ENCODE measurements around the gene GAB2. TPM values are rescaled to one million over a fixed set of nuclear protein-coding genes. Genes with fewer than 3 reads are reported as not detected.

GAB2 gene
- polyA plus RNA-seq, 2 of the 4 experiments (the other 2 are of a cell fraction), result 2.8 to 4.7 TPM

GRCh38 chr11:78419327-78419726 is 1.7 kb upstream of the GAB2 start:
- Histone ChIP-seq H3K9me3 (no peaks in the 10 kb centered on the region), H3K27ac (peak overlapping the region in 1 of 2 experiments; percentile 78; a peak in 2 of 6 replicates), H3K4me1 (peaks cover 36% of the 10 kb centered on the region), H3K4me2 (peak overlapping the region; percentile 82), H3K4me3 (no peak overlapping the region)
- 15% methylated on average over 5 of the region's 5 CpGs for WGBS (ENCODE audit: missing lambda C conversion rate)
- DNase-seq (ENCODE audit: low read depth in 1 of 2, low spot score in 1 of 2) (peak; percentile 24 to 71), ATAC-seq (peak; percentile 24 to 39), FAIRE-seq (no peak)
- POLR2A ChIA-PET, result interaction anchor here (0.9 to 3.1 kb wide), 2 partner anchors 156 to 280 kb away, joined by 3 to 8 read pairs; partner anchors contain the start of gene ALG8
- CTCF ChIA-PET, result interaction anchor here (0.6 to 5.9 kb wide), 8 partner anchors 11 to 197 kb away, joined by 3 to 63 read pairs (median 4); partner anchors contain the start of gene NARS2
- TF ChIP-seq FOSL2 (IDR thresholded peaks at IDR 0.05) (0 out of 2 replicates have a peak, but pooled peaks have one; percentile 5), FOSL2 (CRISPR knock-in tag; IDR thresholded peaks at IDR 0.05) (peak; percentile 53), CBX2 (IDR thresholded peaks at IDR 0.05; ENCODE audit: borderline replicate concordance, low read depth) (no peak), ATOH8 (CRISPR knock-in tag; IDR thresholded peaks at IDR 0.05; ENCODE audit: low read depth) (no peak), CHD4 (IDR thresholded peaks at IDR 0.05; ENCODE audit: borderline replicate concordance) (no peak), HOXB5 (CRISPR knock-in tag; IDR thresholded peaks at IDR 0.05) (no peak), EP300 (IDR thresholded peaks at IDR 0.05) (no peak; a peak in 1 of 5 replicates), TFCP2L1 (CRISPR knock-in tag; IDR thresholded peaks at IDR 0.05) (no peak), CBX8 (IDR thresholded peaks at IDR 0.05) (no peak), TP53 (CRISPR knock-in tag; IDR thresholded peaks at IDR 0.05) (no peak), PBX3 (IDR thresholded peaks at IDR 0.05) (no peak), CHD2 (IDR thresholded peaks at IDR 0.05; ENCODE audit: low read length, partially characterized antibody) (no peak), POLR2AphosphoS2 (conservative IDR thresholded peaks at IDR 0.05; ENCODE audit: low read length) (no peak), HES2 (IDR thresholded peaks at IDR 0.05) (peak; percentile 50; the same call in 1 of the 2 replicates), EHF (CRISPR knock-in tag; IDR thresholded peaks at IDR 0.05) (no peak), JUNB (IDR thresholded peaks at IDR 0.05) (peak; percentile 41; the same call in 1 of the 2 replicates), JUN (IDR thresholded peaks at IDR 0.05) (0 out of 5 replicates have a peak, but pooled peaks of 1 of the 2 experiments have one; percentile 19), RFX5 (IDR thresholded peaks at IDR 0.05) (no peak), MAFK (IDR thresholded peaks at IDR 0.05; ENCODE audit: partially characterized antibody) (peak; percentile 33), CTCF (IDR thresholded peaks at IDR 0.05) (no peak), HMGXB4 (CRISPR knock-in tag; IDR thresholded peaks at IDR 0.05; ENCODE audit: borderline replicate concordance) (0 out of 2 replicates have a peak, but pooled peaks have one; percentile 38), PHF8 (IDR thresholded peaks at IDR 0.05; ENCODE audit: borderline replicate concordance, low read depth) (no peak), ZFP36 (IDR thresholded peaks at IDR 0.05; ENCODE audit: borderline replicate concordance, partially characterized antibody) (no peak), FOXS1 (CRISPR knock-in tag; IDR thresholded peaks at IDR 0.05) (no peak), HOXA7 (CRISPR knock-in tag; IDR thresholded peaks at IDR 0.05) (no peak), CEBPB (IDR thresholded peaks at IDR 0.05) (peak; percentile 48 to 79; a peak in 3 of 4 replicates)
